Activated CD4-positive, alpha-beta T cell treated with anti-CD3 and anti-CD28 coated beads, Interleukin-2, amount 50 U/mL, for 48 hours (primary cell): ENCODE measurements around the gene SLC28A1.
"Not testable (repeated sequence)": the region's sequence is repeated elsewhere in the genome, so short reads cannot be mapped to it uniquely, and the experiment has no call there.

ENCODE experiments used
- DNase-seq, 2 experiments: peaks; one replicate each; pipeline ENCODE4 v3.0.0-alpha.2; 2020

The SLC28A1 gene

DNA sequence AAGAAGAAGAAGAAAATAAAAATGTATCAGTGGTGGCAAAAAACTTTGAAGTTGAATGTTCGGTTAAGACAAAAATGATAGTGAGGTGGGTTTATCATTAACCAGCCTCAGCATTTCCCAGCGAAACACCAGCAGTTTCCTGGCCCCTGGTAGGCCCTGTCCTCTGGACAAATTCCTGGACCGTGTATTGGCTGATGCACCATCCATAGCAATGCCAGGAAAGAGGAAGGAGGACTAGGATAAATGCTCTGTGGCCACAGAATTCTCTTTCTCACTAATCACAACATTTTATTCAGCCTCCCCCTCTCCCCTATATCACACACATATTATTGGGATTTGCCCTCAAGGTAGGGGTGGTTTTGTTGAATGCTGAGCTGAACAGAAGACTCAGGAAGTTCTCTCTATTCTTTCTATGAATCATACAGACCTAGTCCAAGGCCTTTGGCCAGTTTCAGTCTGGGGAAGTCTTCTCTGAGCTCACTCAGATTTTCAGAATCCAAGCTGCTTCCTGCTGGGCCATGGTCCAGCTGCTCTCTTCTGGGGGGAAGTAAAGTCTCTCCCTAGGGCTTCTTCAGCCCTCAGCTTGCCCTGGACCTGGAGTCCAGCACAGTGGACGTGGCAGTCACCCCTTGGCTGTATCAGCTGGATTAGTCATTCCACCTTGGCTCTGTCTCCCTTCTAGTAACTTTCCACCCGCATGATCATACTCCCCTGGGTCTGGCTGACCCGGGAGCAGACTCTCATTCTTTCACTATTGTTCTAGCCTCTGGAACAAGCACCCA, 27.6 kb downstream of the SLC28A1 start:
- no peak for DNase-seq

DNA sequence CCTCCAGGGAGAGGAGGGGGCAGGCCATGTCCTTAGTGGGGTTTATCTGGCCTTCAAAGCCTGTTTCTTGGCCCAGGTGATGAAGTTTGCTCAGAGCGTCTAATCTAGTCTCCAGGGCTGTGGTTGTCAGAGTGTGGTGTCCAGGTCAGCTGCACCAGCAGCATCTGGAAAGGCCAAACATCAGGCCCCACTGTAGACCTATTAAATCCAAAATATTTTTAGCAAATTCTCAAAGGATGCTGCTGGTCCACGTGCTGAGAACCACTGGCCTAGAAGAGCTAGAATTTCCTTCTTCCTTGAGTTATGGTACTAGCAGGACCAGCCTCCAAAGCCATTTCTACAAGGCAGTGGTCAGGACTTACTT, 28.9 kb downstream of the SLC28A1 start:
- no peak for DNase-seq

DNA sequence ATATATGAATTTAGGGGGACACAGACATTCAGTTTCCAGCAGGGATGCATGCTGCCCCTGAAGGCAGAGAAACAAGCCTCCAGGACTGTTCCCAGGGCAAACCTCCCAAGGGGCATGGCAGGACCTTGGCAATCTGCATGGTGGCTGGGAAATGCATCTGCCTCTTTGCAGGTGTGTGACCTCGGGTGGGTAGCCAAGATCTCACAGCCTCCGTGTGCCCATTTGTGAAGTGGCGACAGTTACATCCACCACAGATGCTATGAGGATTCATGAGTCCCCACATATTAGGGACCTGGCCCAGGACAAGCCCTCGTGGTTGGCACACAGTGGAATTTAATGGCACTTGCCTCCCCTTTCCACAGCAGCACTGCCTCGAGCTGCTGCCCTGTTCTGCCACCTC, 29.9 kb downstream of the SLC28A1 start:
- no peak for DNase-seq

DNA sequence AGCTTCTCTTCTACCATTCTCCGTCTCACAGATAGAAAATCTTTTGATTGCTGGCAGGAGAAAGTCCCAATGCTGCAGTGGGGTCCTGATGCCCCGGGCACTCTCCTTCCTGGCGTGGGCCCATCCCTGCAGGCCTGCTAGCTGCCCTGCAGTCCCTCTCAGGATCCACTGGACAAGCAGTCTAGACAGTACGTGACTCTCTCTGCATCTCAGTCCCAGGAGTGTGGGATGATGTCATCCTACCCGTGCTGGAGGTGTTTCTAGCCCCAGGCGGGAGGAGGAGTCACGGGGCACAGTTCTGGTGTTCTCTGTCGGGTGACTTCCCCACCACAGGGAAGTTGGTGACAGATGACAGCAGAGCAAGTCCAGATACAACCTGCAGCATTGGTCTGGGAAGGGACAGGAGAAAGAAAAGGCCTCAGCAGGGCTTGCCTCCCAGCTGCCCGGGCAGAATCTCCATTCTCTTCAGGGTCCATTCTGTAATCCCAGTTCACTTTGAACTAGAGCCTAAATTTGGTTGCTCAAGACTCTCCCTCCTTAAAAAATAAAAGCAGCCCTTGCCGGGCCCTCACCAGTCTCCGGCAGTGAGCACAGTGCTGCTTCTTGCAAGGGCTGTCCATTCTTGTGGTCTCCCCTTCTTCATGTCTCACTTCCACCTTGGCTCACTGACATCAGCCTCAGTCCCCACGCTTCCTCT, 30.6 kb downstream of the SLC28A1 start:
- DNase-seq, result peak; percentile 52 to 67

DNA sequence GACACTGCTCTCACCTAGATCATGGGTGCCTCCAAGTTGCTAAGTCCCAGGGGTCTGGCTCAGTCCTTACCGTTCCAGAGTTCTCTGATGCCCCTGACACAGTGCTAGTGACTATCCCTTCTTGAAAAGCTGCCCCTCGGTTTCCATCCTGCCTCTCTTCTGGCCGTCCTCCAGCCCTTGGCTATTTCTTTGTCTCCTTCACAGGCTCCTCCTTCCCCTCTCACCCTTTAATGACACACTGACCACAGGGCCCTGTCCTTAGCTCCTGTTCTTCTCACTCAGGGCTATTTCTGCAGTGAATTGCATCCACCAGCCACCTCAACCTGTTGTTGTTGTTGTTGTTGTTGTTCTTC, 31.1 kb downstream of the SLC28A1 start:
- DNase-seq, result no peak

DNA sequence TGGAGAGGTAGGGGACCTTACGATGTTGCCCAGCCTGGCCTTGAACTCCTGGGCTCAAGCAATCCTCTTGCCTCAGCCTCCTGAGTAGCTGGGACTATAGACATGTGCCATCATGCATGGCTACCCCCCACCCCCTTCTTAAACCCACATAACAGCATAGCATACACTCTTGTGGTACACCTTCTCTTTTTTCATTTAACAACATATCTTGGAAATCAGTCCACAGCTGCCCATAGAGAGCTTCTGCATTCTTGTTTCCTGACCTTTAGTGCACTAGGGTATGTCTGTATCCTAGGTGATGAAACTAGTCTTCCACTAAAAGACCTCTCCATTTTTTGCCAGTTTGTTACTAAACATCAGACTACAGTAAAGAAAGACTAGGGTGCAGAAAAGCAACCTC, 33.0 kb downstream of the SLC28A1 start:
- no peak for DNase-seq

DNA sequence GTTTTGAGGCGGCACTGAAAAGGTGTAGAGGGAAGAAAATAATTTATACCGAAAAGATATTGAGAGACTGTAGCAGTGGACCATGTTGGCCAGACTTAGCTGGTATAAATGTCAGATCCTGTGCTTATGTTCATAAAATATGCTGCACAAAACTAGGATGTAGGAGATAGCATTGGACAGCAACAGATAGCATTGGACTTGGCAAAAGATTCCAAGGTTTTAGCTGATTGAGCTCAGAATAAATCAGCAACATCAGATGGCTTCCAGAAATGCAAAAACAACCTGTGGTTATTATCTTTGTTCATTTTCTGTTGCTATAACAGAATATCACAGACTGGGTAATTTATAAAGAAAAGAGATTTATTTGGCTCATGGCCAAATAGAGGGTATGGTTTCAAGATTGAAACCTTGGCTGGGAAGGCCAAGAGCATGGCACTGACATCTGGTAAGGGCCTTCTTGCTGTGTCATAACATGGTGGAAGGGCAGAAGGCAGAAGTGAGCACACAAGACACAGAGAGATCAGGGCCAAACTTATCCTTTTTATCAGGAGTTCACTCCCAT, 34.7 kb downstream of the SLC28A1 start:
- no peak for DNase-seq

DNA sequence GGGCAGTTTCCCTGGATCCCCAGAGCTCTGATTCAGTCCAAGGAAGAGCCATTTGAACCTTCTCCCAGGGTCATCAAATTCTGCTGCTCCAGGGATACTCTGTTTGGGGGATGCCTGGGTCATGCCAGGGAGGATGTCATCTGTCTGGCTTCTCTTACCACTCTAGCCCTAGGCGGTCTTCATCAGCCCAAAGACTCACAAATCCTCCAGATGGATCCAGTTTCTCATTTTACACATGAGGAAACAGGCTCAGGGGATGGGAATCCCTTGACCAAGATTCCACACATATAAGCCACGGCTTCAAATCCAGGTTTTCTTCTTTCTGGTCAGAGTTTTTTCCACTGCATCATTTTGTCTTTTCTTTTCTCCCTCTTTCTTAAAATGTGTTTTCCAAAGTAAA, 36.7 kb downstream of the SLC28A1 start:
- DNase-seq, result no peak

DNA sequence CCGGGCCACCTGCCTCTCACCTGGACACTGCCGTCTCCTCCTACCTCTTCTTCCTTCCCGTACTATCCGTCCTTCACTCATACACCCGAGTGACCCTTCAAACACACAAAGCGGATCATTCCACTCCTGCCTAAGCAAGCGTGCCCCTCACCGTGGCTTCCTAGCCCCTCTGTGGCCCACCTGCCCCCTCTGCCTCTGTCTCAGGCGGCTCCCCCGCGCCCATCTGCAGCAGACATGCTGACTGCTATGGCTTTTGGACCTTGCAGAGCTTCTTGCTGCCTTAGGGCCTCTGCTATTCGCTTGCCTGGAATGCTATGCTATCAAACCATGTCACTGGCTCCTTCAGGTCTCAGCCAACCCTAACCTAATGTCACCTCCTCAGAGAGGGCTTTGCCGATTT, 38.1 kb downstream of the SLC28A1 start:
- DNase-seq, result no peak

DNA sequence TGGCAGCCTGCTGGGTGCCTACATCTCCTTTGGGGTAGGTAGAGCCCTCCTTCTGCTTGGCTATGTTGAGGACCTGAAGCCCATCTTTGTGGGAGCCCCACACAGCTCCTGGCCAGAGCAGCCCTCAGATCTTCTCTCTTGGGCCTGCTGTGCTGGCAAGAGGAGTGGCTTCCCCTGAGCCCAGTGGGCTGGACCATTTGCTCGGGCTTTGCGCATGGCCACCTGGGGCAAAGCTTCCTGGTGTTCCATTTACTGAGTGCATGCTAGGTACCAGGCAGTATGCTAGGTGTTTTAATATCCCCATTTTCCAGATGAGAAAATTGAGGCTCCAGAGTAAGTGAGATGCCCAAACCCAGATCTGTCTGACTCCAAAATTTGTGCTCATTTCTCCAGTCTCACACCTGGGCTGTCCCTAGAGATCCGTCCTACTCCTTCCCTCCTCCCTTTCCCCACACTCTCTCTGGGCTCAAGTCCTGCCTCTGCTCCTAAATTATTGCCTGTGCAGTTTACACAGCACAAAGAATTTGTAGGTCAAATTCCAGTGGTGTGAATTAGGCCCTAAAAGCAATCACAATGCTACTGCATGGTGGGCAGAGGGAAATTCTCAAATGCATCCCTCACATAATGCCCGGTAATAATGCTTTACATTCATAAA, 39.7 kb downstream of the SLC28A1 start:
- DNase-seq, result no peak

DNA sequence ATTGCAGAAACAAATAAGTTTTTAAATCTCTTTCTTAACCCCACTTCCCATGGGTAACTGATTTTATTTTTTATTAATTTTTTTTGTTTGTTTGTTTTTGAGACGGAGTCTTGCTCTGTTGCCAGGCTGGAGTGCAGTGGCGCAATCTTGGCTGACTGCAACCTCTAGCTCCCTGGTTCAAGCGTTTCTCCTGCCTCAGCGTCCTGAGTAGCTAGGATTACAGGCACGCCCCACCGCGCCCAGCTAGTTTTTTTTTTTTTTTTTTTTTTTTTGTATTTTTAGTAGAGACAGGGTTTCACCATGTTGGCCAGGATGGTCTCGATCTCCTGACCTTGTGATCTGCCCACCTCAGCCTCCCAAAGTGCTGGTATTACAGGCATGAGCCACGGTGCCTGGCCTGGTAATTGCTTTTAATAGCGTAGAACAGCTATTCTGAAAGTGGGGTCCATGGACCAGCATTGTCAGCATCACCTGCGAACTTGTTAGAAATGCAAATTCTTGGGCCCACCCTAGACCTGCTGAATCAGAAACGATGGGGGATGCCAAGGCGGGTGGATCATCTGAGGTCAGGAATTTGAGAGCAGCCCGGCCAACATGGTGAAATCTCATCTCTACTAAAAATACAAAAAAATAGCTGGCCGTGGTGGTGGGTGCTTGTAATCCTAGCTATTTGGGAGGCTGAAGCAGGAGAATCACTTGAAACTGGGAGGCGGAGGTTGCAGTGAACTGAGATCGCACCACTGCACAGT, 40.5 kb downstream of the SLC28A1 start:
- DNase-seq, result not testable (repeated sequence)

DNA sequence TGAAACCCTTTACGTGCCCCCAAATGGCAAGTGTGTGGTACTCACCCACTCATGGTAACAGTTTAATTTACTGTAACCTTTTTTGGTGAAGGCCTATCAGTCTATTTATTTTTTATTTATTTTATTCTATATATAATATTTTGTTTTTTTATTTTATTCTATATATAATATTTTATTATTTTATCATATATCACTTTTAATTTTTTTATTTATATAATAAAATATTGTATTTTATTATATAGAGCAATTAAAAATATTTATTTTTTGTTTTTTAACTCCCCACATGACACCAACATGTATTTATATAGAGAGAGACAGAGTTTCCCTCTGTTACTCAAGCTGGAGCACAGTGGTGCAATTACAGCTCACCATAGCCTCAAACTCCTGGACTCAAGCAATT, 41.4 kb downstream of the SLC28A1 start:
- DNase-seq, result no peak

DNA sequence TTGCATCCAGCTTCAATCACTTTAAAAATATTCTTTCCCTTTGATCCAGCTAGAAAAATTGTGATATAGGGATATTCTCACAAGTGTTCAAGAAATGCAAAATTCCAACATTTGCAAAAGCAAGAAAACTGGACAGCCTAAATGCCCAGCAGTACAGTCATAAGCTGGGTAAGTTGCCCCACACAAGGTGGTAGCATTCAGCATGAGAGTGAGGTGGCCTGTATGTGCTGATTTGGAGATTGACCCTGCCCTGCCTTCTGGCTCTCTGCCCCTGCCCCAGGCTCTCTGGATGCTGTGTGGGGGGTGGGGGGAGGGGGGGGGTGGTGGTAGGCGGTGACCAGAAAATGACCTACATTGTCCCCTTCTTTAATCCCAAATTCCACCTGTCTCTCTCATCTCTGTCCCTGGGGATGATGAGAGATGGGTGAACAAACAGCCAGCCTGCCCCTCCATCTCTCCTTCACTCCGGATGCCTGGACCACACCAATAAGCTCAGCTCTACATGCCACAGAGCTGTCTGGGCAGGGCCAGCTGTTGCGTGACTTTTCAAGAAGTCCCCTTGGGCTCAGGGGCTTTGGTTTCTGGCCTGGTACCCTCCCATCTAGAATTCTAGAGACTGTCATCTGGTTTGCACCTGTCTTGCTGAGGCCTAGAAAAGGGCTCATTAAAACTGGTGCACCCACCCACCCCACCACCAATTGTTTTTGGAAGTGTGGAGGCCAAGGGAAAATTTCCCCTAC, 42.2 kb downstream of the SLC28A1 start:
- no peak for DNase-seq

DNA sequence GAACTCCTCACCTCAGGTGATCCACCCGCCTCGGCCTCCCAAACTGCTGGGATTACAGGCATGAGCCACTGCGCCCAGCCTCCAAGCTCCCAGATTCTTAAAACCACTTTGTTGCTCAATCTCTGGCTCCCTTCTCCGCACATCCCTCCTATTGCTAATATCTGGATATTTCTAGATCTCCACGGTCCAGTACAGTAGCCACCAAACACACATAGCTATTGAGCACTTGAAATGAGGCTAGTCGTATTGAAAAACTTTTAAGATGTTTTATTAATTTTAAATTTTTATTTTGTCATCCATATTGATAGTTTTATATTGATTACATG, 44.3 kb downstream of the SLC28A1 start:
- no peak for DNase-seq

DNA sequence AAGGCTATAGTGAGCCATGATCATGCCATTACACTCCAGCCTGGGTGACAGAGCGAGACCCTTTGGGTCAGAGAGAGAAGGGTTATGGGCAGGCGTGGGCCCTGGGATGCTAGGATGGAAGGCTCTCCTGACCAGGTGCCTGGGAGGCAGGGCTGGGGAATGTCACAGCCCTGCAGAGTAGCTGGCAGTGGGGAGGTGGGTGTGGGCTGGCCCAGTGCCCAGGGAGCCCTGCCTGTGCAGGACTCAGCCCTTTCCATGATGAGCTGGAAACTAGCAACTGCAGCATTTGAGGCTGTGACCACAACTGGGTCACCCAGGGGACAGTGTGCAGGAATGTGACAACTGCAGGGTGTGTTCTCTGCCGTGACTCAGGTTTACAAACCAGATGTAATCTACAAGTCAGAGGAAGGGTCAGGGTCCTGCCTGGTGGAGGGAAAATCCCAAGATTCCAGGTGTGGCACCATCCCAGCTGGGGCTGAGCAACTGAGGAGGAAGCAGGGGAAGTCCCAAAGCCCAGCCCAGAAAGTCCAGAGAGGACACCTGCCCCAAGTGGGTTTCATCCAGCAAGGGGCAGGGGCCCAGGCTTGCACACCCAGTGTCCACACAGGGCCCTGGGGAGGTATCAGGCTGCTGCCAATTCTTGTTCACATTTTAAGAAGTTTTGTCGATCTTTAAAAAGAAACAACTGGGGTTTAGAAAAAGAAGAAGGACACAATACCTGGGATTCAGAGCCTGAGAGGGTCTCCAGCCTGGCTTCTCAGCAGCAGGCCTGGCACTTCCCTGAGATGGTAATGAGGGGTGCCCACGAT, 45.5 kb downstream of the SLC28A1 start:
- peak; percentile 18 to 35 for DNase-seq

DNA sequence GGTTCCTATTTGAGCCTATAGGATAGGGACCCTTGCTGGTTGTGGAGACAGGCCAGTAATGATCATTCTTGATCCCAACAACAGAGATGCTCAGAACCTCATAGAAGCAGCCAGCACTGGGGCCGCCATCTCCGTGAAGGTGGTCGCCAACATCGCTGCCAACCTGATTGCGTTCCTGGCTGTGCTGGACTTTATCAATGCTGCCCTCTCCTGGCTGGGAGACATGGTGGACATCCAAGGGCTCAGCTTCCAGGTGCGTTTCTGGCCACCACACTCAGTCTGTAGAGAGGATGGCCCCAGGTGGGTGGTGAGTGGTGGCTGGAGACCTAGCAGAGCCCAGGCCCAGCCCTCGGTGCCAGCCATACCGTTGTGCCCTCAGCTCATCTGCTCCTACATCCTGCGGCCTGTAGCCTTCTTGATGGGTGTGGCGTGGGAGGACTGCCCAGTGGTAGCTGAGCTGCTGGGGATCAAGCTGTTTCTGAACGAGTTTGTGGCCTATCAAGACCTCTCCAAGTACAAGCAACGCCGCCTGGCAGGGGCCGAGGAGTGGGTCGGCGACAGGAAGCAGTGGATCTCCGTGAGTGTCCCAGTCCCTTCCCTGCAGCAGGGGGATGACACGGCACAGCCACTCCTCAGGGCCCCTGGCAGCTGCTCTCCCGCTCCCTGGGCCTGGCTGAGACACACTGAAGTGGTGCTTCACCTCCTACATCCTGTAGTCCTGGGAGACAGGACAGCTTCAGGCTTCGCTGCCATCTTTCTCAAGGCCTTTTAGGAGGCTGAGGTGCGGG, 50.7 kb downstream of the SLC28A1 start:
- no peak for DNase-seq

DNA sequence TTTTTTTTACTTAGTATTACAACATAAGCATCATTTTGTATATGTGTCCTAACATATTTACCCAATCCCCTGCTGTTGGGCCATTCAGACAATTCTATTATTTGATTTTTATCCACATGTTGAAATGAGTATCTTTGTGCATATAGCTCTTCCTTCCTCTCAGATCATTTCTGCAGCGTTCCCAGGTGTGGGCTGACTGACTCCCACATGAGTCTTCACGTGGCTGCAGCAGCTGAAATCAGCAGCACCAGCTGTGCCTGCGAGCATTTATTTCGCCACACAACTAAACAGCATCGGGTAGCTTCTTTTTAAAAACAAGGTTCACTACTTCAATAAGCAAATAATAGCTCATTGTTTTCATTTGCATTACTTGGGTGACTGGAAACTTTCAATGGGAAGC, 52.7 kb downstream of the SLC28A1 start:
- DNase-seq, result no peak

DNA sequence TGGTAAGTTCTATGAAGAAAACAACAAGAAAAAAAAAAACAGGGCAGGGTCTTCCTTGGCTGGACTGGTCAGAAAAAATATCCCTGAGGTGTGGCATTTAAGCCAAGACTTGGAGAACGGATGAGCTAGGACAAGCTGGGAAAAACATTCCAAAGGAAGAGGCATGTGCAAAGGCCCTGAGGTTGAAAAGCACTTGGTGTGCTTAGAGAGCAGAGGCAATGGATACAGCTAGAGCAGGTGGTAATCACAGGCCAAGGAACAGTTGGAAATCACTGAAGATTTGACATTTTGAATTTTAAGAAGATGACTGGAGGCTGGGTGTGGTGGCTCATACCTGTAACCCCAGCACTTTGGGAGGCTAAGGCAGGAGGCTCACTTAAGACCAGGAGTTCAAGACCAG, 54.3 kb downstream of the SLC28A1 start:
- no peak for DNase-seq

DNA sequence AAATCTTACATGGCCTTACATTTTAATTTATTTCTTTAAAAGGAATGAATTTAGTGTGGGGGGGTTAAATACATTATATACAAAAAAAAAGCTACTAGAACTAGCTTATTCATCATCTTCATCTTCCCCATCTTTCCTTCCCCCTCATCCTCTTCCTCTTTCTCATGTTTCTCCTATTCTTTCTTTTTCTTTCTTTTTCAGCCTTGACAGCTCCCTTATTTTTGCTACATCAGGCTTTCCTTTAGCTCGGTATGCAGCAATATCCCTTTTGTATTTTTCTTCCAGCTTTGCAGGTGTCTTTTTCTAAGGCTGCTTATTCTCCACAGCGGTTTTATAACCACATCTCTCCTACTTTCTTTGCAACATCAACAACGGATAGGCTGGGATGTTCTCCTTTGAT, 55.9 kb downstream of the SLC28A1 start:
- no peak for DNase-seq

DNA sequence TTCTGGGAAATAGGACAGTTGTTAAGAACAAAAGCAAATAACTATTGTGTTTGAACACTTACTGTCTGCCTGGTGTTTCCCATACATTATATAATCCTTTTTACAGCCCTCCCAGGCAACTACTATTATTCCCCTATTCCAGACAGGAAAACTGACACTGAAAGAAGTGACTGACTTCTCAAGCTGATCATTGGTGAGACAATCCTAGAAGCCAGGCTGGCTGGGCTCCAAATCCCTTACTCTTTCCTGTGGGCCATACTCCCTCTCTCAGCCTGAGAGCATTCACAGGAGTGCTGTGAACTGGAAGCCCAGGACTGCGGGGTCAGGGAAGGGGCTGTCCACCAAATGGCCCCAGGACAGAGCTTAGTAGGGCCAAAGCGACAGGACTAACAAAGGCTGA, 58.0 kb downstream of the SLC28A1 start:
- no peak for DNase-seq

DNA sequence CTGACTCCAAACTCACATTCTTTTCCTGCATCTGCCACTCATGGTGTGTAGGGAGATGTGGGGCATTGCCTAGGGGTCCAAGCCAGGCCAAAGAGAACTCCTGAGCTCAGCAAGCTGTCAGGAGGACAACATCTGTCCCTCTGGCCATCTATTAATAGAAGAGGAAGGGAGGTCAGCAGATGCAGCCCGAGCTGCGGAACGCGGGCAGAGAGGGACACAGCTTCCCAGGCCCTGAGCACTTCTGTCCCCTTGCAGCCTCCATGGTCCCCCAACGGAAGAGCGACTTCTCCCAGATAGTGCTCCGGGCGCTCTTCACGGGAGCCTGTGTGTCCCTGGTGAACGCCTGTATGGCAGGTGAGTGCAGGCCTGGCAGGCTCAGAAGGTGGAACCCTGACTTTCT, 59.8 kb downstream of the SLC28A1 start:
- DNase-seq, result no peak
